D721Med (cell line): ENCODE results near the gene HPS1.

ENCODE experiments used
- DNase-seq: peaks from one replicate; pipeline ENCODE4 v3.0.0; 2011; ENCODE audit warnings: low spot score; ENCODE audit not compliant: insufficient read length
- FAIRE-seq: peaks from 2 replicates; lab custom pipeline; 2011; peaks lifted over from hg19 to GRCh38; lab: Jason Lieb, UNC
- CTCF ChIP-seq: IDR thresholded peaks from 2 replicates; pipeline ENCODE4 v1.5.1; 2012; ENCODE audit warnings: mild to moderate bottlenecking, control low read depth; ENCODE audit not compliant: insufficient read depth; ENCODE audit errors: missing control alignments

HPS1 gene

GRCh38 chr10:98397089-98397600 is 49.6 kb downstream of the HPS1 start:
- DNase-seq (no peak), FAIRE-seq (no peak)
- TF ChIP-seq CTCF, result no peak

DNA sequence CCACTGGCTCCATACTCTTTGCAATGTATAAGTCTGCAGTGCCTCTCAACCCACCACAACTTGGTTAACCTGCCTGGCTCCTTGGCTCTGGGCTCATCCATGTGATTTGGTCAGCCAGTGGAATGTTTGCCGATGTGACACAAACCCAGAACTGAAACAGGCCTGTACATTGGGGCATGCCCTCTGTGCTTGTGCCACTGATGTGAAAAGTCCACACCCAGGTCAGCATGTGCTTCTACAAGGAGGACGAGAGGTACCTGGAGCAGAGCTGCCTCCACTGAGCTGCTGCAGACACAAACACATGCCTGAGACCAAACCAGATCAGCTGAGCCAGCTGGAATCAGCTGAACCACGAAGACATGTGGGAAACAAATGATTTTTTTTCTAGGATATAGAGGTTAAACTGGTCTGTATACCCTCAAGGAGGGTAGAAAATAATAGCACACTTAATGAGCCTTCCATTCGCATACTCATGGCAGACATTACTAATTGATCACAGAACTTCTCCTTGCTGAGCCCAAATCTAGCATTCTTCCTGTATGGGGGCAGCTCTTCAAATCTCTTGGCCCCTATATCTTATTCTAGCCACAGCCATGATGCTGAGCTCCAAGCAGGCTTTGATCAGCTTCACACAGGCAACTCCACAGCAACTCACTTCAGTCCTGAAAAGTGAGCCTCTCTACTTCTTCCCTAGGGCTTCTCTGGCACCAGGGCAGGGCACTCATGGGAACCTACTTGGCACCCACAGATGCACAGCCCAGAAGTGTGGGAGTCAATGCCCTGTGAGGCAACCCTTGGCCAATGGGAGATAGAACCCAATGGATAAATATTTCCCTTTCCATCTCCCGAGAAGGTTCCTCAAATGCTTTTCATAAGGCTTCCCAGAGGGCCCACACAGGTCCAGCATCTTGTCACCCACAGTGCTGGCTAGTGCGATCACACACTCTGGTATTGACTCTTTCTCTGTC is 50.4 kb downstream of the HPS1 start:
- DNase-seq (no peak), FAIRE-seq (no peak)
- no peak for TF ChIP-seq CTCF

DNA sequence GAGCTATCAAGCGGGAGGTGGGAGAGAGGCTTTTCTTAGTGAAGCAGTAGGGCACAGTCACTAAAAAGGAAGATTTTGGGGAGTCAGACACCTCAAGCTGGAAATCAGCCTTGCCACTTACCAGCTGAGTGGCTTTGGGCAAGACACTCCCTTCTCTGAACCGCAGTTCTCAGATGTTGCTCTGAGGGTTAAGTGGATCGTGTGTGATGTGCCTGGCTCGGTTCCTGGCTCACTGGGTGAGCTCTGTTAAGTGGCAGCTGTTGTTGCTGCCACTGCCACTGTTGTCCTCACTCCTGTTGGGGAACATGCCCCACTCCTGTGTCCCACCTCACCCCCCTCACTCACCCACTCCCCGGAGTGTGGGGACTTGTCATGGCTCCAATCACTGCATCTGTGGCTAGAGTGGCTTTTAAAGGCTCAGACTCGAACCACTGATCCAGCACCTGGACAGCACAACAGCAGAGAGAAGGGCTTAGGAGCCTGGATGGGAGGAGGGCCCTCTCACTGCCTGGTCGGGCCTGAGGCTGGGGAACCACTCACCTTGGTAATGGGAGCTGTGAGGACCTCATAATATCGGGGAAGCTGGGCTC is 51.8 kb downstream of the HPS1 start:
- no peak for FAIRE-seq
- DNase-seq, result no peak
- no peak for TF ChIP-seq CTCF

DNA sequence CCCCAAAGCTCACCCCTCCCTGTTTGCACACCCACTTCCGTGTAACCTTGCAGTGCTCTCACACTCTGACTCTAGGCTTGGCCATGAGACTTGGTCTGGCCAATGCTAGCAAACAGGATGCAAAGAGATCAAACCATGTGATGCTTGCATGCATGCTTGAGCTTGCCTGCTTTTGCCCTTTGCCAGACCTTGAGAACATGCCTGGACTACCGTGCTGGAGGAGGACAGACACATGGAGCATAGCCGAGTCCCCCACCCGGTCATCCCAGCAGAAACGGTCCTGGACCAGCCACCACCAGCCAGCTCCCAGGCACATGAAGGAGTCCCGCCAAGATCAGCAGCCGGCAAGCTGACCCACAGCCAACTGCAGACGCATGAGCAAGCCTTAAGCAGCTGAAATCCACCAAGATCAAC is 55.1 kb downstream of the HPS1 start:
- no peak for FAIRE-seq
- DNase-seq, result no peak
- TF ChIP-seq CTCF, result no peak

GRCh38 chr10:98391065-98391464 is 55.7 kb downstream of the HPS1 start:
- TF ChIP-seq CTCF, result no peak
- no peak for FAIRE-seq
- DNase-seq, result no peak

GRCh38 chr10:98390406-98390805 is 56.3 kb downstream of the HPS1 start:
- no peak for FAIRE-seq

More at GRCh38 chr10:98390406-98390805, 56.3 kb downstream of the HPS1 start:
- TF ChIP-seq CTCF, result no peak
- no peak for DNase-seq
